NOMO-1 treated with dmso at 0.1 percent for 144 hours (cell line): Measurements from ENCODE around the gene SS18L1.
A peak's percentile ranks its signal among the peaks of the same experiment; 100 is the strongest.

Experiments
- DNase-seq: peaks from one replicate; lab custom pipeline; 2025; ENCODE audit not compliant: unreplicated experiment; lab: John Stamatoyannopoulos, UW

Gene SS18L1

GRCh38 chr20:62168890-62169435, 25.4 kb downstream of the SS18L1 start:
- no peak for DNase-seq

DNA sequence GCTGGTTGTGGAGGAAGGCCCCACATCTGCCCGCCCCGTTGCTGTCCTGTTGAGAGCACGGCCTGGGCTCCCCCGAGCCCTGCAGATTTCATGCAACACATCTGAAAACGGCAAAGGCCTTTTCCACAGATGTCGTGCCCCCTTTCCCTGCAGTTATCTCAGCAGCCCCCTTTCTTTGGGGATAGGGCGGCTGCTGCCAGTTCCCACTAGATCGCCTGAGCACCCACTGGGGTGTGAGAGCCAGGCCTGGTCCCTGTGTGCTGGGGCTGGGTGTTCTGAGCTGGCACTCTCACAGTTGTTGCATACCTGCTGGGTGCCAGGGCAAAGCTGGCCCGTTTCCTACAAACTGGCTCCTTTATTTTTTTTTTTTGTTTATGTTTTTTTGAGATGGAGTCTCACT, 27.0 kb downstream of the SS18L1 start:
- DNase-seq: no peak

- no peak for DNase-seq
Observed at GRCh38 chr20:62171245-62171644, 27.7 kb downstream of the SS18L1 start.

DNA sequence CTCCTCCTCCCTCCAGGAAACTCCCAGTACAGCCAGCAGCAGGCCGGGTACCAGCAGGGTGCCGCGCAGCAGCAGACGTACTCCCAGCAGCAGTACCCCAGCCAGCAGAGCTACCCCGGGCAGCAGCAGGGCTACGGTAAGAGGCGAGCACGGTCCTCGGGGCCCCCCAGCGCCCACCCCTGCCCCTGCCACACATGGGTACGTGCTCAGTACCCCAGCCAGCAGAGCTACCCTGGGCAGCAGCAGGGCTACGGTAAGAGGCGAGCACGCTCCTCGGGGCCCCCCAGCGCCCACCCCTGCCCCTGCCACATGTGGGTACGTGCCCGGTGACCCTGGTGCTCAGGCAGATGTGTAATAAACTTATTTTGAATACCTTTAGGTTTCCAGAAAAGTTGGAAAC, 29.1 kb downstream of the SS18L1 start:
- DNase-seq: no peak

- no peak for DNase-seq
Observed at GRCh38 chr20:62174021-62174804, 30.6 kb downstream of the SS18L1 start.

GRCh38 chr20:62174870-62175624, 31.5 kb downstream of the SS18L1 start:
- no peak for DNase-seq

DNA sequence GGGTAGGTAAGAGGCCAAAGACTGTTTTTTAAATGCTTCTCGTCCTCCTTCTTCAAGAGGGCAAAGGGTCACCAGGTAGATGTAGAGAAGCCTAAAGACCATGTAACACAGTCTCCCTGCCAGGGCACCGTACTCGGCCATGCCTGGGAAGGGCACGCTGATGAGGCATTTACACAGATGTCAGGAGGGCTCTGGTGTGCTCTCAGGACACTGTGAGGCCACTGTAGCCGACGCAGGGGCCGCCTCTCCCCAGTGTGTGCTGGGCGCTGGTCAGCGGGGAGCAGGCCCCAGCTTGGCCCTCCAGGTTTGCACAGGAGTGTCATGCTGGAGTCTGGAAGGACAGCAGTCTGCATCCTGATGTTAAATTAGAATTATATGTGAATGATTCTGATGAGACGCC, 32.1 kb downstream of the SS18L1 start:
- no peak for DNase-seq

DNA sequence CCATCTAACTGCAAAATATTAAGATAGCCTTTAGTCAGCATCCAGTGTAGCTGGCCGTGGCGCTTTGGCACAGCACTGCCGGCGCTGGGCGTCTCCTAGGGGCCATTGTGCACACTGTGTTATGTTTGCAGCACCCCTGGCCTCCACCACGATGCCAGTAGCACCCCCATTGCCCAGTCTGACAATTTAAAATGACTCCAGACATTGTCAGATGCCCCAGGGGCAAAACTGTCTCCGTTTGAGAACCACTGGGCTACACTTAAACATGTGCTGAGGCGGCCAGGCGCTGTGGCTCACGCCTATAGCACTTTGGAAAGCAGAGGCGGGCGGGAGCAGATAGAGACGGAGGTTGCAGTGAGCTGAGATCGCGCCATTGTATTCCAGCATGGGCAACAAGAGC, 33.3 kb downstream of the SS18L1 start:
- no peak for DNase-seq

GRCh38 chr20:62177307-62177706, 33.7 kb downstream of the SS18L1 start:
- no peak for DNase-seq

DNA sequence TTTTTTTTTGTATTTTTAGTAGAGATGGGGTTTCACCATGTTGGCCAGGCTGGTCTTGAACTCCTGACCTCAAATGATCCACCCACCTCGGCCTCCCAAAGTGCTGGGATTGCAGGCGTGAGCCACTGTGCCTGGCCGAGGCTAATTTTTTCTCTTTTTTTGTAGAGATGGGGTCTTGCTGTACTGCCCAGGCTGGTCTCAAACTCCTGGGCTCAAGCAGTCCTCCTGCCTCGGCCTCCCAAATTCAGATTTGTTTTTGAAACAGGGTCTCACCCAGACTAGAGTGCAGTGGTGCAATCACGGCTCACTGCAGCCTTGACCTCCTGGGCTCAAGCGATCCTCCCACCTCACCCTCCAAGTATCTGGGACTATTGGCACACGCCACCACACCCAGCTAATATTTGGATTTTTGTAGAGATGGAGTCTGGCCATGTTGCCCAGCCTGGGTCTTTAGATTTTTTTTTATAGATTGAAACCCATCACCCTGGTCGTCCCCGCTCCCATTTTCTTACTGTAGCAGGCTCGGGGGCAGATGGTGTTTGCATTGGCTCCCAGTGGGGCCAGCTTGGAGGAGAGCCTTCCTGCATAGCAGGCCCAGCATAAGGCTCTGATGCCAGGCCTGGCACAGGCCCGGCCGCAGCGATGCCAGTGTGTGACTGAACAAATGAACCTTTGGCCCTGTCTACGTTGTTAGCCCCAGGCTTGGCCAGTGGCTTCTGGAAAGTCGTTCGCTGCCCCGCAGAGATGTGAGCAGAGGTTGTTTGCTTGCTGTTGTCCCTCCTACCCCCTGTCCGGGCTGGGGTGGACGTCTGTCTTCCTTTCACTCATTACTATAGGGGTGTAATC, 35.0 kb downstream of the SS18L1 start:
- no peak for DNase-seq

- DNase-seq: no peak
Observed at GRCh38 chr20:62179162-62179504, 35.6 kb downstream of the SS18L1 start.

DNA sequence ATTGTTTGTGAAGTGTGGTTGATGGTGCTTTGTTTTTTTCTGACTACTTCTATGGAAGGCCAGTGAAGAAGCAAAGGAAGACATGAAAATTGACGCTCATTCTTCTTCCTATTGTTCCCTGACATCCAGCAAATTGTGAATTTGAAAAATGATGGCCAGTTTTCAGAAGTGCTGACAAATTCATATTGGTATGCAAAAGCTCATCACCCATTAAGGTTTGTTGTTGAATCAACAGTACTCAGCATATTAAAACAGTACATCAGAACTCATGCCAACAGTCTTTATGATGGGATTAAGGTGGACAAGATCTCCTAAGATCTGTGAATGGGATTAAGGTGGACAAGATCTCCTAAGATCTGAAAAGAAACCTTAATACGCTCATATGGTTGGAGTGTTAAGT, 38.2 kb downstream of the SS18L1 start:
- DNase-seq: no peak

GRCh38 chr20:62182469-62183425, 39.2 kb downstream of the SS18L1 start, which contains the start of gene MTG2:
TSS of gene MTG2 (plus strand) at chr20:62183028. CDS start at chr20:62193421, 10,393 bp downstream.
- peak; percentile 91 for DNase-seq

- DNase-seq: no peak
Observed at GRCh38 chr20:62183426-62184142, 40.0 kb downstream of the SS18L1 start.

DNA sequence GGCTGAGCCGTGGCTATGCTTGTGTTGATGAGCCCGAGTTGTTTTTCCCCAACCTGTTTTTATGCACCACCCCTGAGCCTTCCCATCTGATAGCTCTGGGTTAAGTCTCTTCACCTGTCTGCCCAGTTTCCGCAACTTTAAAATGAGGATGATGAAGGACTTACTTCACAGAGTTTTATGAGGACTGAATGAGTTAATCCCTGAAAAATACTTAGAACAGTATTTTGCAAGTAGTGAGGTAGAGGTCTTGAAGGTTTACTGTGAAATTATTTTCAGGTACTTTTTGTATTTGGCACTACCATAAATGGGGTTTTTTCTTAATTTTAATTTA, 42.5 kb downstream of the SS18L1 start:
- no peak for DNase-seq

DNA sequence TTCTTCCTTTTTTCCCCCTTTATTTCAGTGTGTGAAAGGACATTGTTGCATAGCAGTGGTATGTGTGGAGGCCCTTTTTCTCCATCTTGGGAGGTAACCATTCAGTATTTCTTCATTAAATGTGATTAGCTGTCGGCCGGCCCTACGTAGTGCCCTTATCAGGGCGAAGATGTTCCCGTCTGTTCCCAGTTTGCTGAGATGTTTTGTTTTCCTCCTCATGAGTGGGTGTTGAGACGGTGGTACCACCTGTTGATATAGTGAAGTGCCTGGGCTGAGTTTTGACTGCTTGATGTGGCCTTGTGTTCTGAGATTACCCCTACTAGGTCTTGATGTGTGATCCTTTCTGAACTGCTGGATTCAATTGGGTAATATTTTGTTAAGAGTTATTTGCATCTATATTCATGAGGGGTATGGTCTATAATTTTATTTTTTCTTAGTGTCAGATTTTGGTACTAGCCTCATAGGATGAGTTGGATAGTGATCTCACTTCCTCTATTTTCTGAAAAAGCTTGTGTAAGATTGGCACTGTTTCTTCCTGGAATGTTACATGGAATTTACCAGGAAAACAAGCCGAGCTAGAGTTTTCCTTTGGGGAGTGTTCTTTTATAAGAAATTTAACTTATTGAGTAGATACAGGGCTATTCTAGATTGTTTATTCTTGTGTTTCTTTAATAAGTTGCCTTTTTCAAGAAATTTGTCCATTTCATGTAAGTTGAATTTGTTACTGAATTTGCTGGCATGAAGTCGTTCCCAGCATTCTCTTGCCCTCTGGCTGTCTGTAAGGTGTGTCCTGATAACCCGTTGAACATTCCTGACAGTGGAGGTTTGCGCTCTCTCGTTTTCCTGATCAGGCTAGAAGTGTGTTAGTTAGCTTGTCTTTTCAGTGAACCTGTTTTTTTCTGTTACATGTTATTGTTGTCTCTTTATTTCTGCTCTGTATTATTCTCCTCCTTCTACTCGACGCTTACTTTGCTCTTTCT, 43.6 kb downstream of the SS18L1 start:
- no peak for DNase-seq

GRCh38 chr20:62190639-62191411, 47.3 kb downstream of the SS18L1 start:
- no peak for DNase-seq
